HEK293T (cell line): ENCODE data around the gene NDRG2.

Source experiments
- BHLHE40 ChIP-seq: fragments of 450-650 bp; IDR thresholded peaks from 2 replicates; pipeline ENCODE4 v1.6.1; 2016; ENCODE audit warnings: mild to moderate bottlenecking, moderate library complexity, borderline replicate concordance
- CTBP1 ChIP-seq: fragments of 450-650 bp; IDR thresholded peaks from 2 replicates; pipeline ENCODE4 v1.6.1; 2016; ENCODE audit warnings: borderline replicate concordance
- ELF4 ChIP-seq: fragments of 450-650 bp; IDR thresholded peaks from 2 replicates; pipeline ENCODE4 v1.6.1; 2017; ENCODE audit warnings: antibody characterized with exemption
- FOXA1 ChIP-seq: fragments of 450-650 bp; IDR thresholded peaks from 2 replicates; pipeline ENCODE4 v1.6.1; 2016; ENCODE audit warnings: mild to moderate bottlenecking
- FOXK2 ChIP-seq: fragments of 450-650 bp; IDR thresholded peaks from 2 replicates; pipeline ENCODE4 v1.6.1; 2016; ENCODE audit warnings: mild to moderate bottlenecking
- FOXM1 ChIP-seq: fragments of 450-650 bp; IDR thresholded peaks from 2 replicates; pipeline ENCODE4 v1.6.1; 2017; ENCODE audit warnings: mild to moderate bottlenecking, borderline replicate concordance
- HDGF ChIP-seq: fragments of 450-650 bp; IDR thresholded peaks from 2 replicates; pipeline ENCODE4 v1.6.1; 2017; ENCODE audit warnings: antibody characterized with exemption, borderline replicate concordance
- NFRKB ChIP-seq: fragments of 450-650 bp; IDR thresholded peaks from 2 replicates; pipeline ENCODE4 v1.6.1; 2016; ENCODE audit warnings: mild to moderate bottlenecking, moderate library complexity
- TARDBP ChIP-seq: fragments of 450-650 bp; IDR thresholded peaks from 2 replicates; pipeline ENCODE4 v1.6.1; 2016
- ZNF384 ChIP-seq: fragments of 450-650 bp; IDR thresholded peaks from 2 replicates; pipeline ENCODE4 v1.6.1; 2016
- TF ChIP-seq, protein P1 (sequence below): fragments of 450-650 bp; IDR thresholded peaks from 2 replicates; pipeline ENCODE4 v1.6.1; 2016

DNA sequence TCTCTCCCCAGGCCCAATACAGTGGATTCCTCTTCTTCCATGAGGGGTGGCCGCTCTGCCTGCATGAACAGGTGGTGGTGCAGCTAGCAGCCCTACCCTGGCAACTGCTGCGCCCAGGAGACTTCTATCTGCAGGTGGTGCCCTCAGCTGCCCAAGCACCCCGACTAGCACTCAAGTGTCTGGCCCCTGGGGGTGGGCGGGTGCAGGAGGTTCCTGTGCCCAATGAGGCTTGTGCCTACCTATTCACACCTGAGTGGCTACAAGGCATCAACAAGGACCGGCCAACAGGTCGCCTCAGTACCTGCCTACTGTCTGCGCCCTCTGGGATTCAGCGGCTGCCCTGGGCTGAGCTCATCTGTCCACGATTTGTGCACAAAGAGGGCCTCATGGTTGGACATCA lies 49.1 kb upstream of the NDRG2 start:
- TF ChIP-seq NFRKB: no peak
- TF ChIP-seq, protein P1, sequence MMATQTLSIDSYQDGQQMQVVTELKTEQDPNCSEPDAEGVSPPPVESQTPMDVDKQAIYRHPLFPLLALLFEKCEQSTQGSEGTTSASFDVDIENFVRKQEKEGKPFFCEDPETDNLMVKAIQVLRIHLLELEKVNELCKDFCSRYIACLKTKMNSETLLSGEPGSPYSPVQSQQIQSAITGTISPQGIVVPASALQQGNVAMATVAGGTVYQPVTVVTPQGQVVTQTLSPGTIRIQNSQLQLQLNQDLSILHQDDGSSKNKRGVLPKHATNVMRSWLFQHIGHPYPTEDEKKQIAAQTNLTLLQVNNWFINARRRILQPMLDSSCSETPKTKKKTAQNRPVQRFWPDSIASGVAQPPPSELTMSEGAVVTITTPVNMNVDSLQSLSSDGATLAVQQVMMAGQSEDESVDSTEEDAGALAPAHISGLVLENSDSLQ: no peak
- no peak for TF ChIP-seq FOXK2
- TF ChIP-seq HDGF: no peak
- TF ChIP-seq BHLHE40: no peak
- no peak for TF ChIP-seq FOXM1
- no peak for TF ChIP-seq CTBP1
- TF ChIP-seq ZNF384: no peak
- no peak for TF ChIP-seq ELF4
- TF ChIP-seq TARDBP: no peak
- no peak for TF ChIP-seq FOXA1
